HL-60/S4 treated with retinoic acid at 250 ng/mL for 4 days and 3 days (cell line): ENCODE data around the gene MXD4.

Source experiments
- in situ Hi-C: fragments of 300-500 bp; cut with MboI; formaldehyde crosslinking; loops from 2 replicates; pipeline ENCODE4 v1.7.0; 2022; ENCODE audit warnings: low sequenced_read_pairs

MXD4 gene

GRCh38 chr4:2251795-2252529 lies 9.9 kb downstream of the MXD4 start:
- in situ Hi-C loops, result no loop called here

GRCh38 chr4:2251073-2251794 lies 10.7 kb downstream of the MXD4 start:
- in situ Hi-C loops, result no loop called here

GRCh38 chr4:2250357-2251072 lies 11.4 kb downstream of the MXD4 start:
- in situ Hi-C loops, result no loop called here

GRCh38 chr4:2249526-2250356 lies 12.2 kb downstream of the MXD4 start:
- in situ Hi-C loops, result no loop called here

GRCh38 chr4:2248821-2249261 lies 13.1 kb downstream of the MXD4 start:
- in situ Hi-C loops, result no loop called here

- in situ Hi-C loops, result no loop called here
These were observed 13.7 kb downstream of the MXD4 start for GRCh38 chr4:2248044-2248780.

- in situ Hi-C loops, result no loop called here
These were observed 14.5 kb downstream of the MXD4 start for GRCh38 chr4:2247128-2248043.

- in situ Hi-C loops, result no loop called here
These were observed 15.4 kb downstream of the MXD4 start for GRCh38 chr4:2246384-2247127.

- in situ Hi-C loops, result no loop called here
These were observed 16.1 kb downstream of the MXD4 start for GRCh38 chr4:2245787-2246275.

GRCh38 chr4:2245057-2245786 lies 16.7 kb downstream of the MXD4 start:
- in situ Hi-C loops, result no loop called here

GRCh38 chr4:2243681-2244380 lies 18.1 kb downstream of the MXD4 start:
- in situ Hi-C loops, result no loop called here

- in situ Hi-C loops, result no loop called here
These were observed 20.2 kb downstream of the MXD4 start, which contains the start of the genes HAUS3 and POLN for GRCh38 chr4:2241410-2242353. Gene HAUS3, minus strand, starts transcription at chr4:2242121. Its CDS starts 1,175 bp downstream, at chr4:2240946. Gene POLN, minus strand, starts transcription at chr4:2242121. Its CDS starts 12,890 bp downstream, at chr4:2229231.

GRCh38 chr4:2241003-2241402 lies 20.9 kb downstream of the MXD4 start:
- in situ Hi-C loops, result no loop called here

- in situ Hi-C loops, result no loop called here
These were observed 24.8 kb downstream of the MXD4 start for GRCh38 chr4:2236944-2237666.

- in situ Hi-C loops, result no loop called here
These were observed 30.8 kb downstream of the MXD4 start for GRCh38 chr4:2231082-2231481.
